K562 (cell line): Measurements from ENCODE around the gene ABT1. TPM values are rescaled to one million over a fixed set of nuclear protein-coding genes. Genes with fewer than 3 reads are reported as not detected.

Experiments used
- ESRRA ChIP-seq: fragments of 450-650 bp; IDR thresholded peaks from 2 replicates; pipeline ENCODE4 v1.6.1; 2014; ENCODE audit warnings: low read depth, mild to moderate bottlenecking, moderate library complexity, borderline replicate concordance
- FOXK2 ChIP-seq, 2 experiments: fragments of 450-650 bp; IDR thresholded peaks in 1 of 2; conservative IDR thresholded peaks in 1 of 2; 2 replicates each; pipeline ENCODE4 v1.6.1; 2016; ENCODE audit warnings: low read depth in 2 of 2, mild to moderate bottlenecking in 1 of 2
- GTF2A2 ChIP-seq: IDR thresholded peaks from 2 replicates; pipeline ENCODE4 v1.6.1; 2016; ENCODE audit warnings: mild to moderate bottlenecking, missing genetic modification characterization, missing compliant biosample characterization
- HDAC3 ChIP-seq: fragments of 450-650 bp; IDR thresholded peaks from 2 replicates; pipeline ENCODE4 v1.6.1; 2018; ENCODE audit warnings: borderline replicate concordance, mild to moderate bottlenecking, moderate library complexity; ENCODE audit not compliant: partially characterized antibody
- HIVEP1 ChIP-seq: fragments of 250-450 bp; sonication (Bioruptor Pico); IDR thresholded peaks from 2 replicates; pipeline ENCODE4 v1.4.0; 2020; ENCODE audit warnings: mild to moderate bottlenecking
- HMGN3 ChIP-seq: IDR thresholded peaks from 2 replicates; pipeline ENCODE4 v1.6.1; 2011; ENCODE audit warnings: borderline replicate concordance, low read depth, mild to moderate bottlenecking, mixed read lengths, low read length; ENCODE audit not compliant: insufficient read length; ENCODE audit errors: extremely low read depth
- L3MBTL2 ChIP-seq: fragments of 450-650 bp; IDR thresholded peaks from 2 replicates; pipeline ENCODE4 v1.6.1; 2016; ENCODE audit warnings: mild to moderate bottlenecking, moderate library complexity
- MED1 ChIP-seq: sonication (generic); formaldehyde crosslinking; IDR thresholded peaks from 2 replicates; pipeline ENCODE4 v1.8.1; 2023; ENCODE audit warnings: missing genetic modification reagents, borderline replicate concordance
- MYBL2 ChIP-seq, 2 experiments: fragments of 450-650 bp in 1 of 2; sonication (generic) in 1 of 2; formaldehyde crosslinking in 1 of 2; IDR thresholded peaks; 2 replicates each; pipeline versions ENCODE4 v1.6.1 to v1.8.1; 2017 to 2022; ENCODE audit warnings: borderline replicate concordance in 1 of 2, inconsistent platforms in 1 of 2, low read depth in 1 of 2, mild to moderate bottlenecking in 1 of 2, missing genetic modification reagents in 1 of 2, moderate library complexity in 1 of 2
- NELFE ChIP-seq: IDR thresholded peaks from 2 replicates; pipeline ENCODE4 v1.6.1; 2011; ENCODE audit warnings: mild to moderate bottlenecking; ENCODE audit not compliant: insufficient read depth, insufficient read length
- PHF20 ChIP-seq: fragments of 450-650 bp; IDR thresholded peaks from 2 replicates; pipeline ENCODE4 v1.6.1; 2018; ENCODE audit not compliant: partially characterized antibody
- POLR2G ChIP-seq: fragments of 200-400 bp; formaldehyde crosslinking; IDR thresholded peaks from 2 replicates; pipeline ENCODE4 v1.6.1; 2017; ENCODE audit warnings: low read depth, mild to moderate bottlenecking, antibody characterized with exemption, low read length, moderate library complexity
- RBM25 ChIP-seq: fragments of 200-400 bp; formaldehyde crosslinking; IDR thresholded peaks from 2 replicates; pipeline ENCODE4 v1.6.1; 2018; ENCODE audit warnings: low read length, low read depth, moderate library complexity; ENCODE audit not compliant: severe bottlenecking
- SMAD1 ChIP-seq: fragments of 150-350 bp; IDR thresholded peaks from 2 replicates; pipeline ENCODE4 v1.6.1; 2014; ENCODE audit warnings: low read length, low read depth; ENCODE audit not compliant: partially characterized antibody
- SP1 ChIP-seq: sonication (generic); formaldehyde crosslinking; IDR thresholded peaks from 2 replicates; pipeline ENCODE4 v1.8.1; 2022; ENCODE audit warnings: mild to moderate bottlenecking, missing genetic modification reagents
- SRF ChIP-seq, 2 experiments: fragments of 250-450, 450-650 bp in 1 of 2; sonication (Bioruptor Pico) in 1 of 2; sonication (generic) in 1 of 2; formaldehyde crosslinking; IDR thresholded peaks; 2 replicates each; pipeline versions ENCODE4 v1.5.0 to v1.5.1; 2020 to 2022; ENCODE audit warnings: mild to moderate bottlenecking in 1 of 2, missing genetic modification reagents in 1 of 2
- TBL1XR1 ChIP-seq, 2 experiments: IDR thresholded peaks; 2 replicates each; pipeline ENCODE4 v1.6.1; 2012; ENCODE audit warnings: improper control_type of control experiment in 2 of 2, low read length in 2 of 2, mild to moderate bottlenecking in 1 of 2
- WHSC1 ChIP-seq: IDR thresholded peaks from one replicate; pipeline ENCODE4 v1.6.1; 2012; ENCODE audit warnings: low read length, control low read depth, inconsistent platforms
- ZNF12 ChIP-seq: sonication (generic); formaldehyde crosslinking; IDR thresholded peaks from 2 replicates; pipeline ENCODE4 v1.4.0; 2020; ENCODE audit warnings: mild to moderate bottlenecking, missing genetic modification reagents
- ZNF57 ChIP-seq: fragments of 450-650 bp; formaldehyde crosslinking; IDR thresholded peaks from 2 replicates; pipeline ENCODE4 v1.4.0; 2020; ENCODE audit warnings: mild to moderate bottlenecking, moderate library complexity
- ZNF717 ChIP-seq: fragments of 250-450 bp; sonication (Bioruptor Pico); IDR thresholded peaks from 2 replicates; pipeline ENCODE4 v1.5.0; 2021
- polyA plus RNA-seq, 8 experiments: library from polyadenylated mRNA; depleted of rRNA in 4 of 8; stranded (reverse) in 5 of 8; unstranded in 3 of 8; fragments of >200 nt; fragmentation: Nextera tagmentation in 2 of 8; fragmentation: Illumina TruSeq in 1 of 8; extraction: Ambion mirVana in 2 of 8; extraction: Trizol in 1 of 8; gene quantifications; 2 replicates each; pipeline versions ENCODE4 v1.2.1 to v1.2.3, GENCODE V29; 2011 to 2014; ENCODE audit warnings: inconsistent platforms in 1 of 8, missing spikeins in 1 of 8
- total RNA-seq, 7 experiments: library from RNA; depleted of rRNA in 6 of 7; stranded (reverse); fragments of >200 nt in 6 of 7; fragmentation: Illumina TruSeq in 2 of 7; extraction: Trizol in 2 of 7; gene quantifications; 2 replicates each; pipeline versions ENCODE4 v1.2.1 to v1.2.3, GENCODE V29; 2011 to 2021; ENCODE audit warnings: low replicate concordance in 1 of 7
- TF ChIP-seq, protein P1 (sequence below): sonication (generic); formaldehyde crosslinking; IDR thresholded peaks from 2 replicates; pipeline ENCODE4 v1.8.0; 2022; ENCODE audit warnings: mild to moderate bottlenecking, missing genetic modification reagents
- TF ChIP-seq, protein P2 (sequence below): fragments of 250-450 bp; sonication (Bioruptor Pico); IDR thresholded peaks from 2 replicates; pipeline ENCODE4 v1.4.0; 2020
- TF ChIP-seq, protein P3 (sequence below): sonication (generic); formaldehyde crosslinking; IDR thresholded peaks from 2 replicates; pipeline ENCODE4 v1.8.1; 2023; ENCODE audit warnings: mild to moderate bottlenecking, missing genetic modification reagents
- TF ChIP-seq, protein P4 (sequence below): fragments of 250-450 bp; sonication (Bioruptor Pico); IDR thresholded peaks from 2 replicates; pipeline ENCODE4 v1.5.0; 2020; ENCODE audit warnings: mild to moderate bottlenecking

The ABT1 gene
- total and polyA plus RNA-seq, 9 of the 15 experiments (the other 6 are each of a cell fraction or from before 2014, with no cell fraction given) = 8.8 to 52.7 (median 40.7) TPM

DNA sequence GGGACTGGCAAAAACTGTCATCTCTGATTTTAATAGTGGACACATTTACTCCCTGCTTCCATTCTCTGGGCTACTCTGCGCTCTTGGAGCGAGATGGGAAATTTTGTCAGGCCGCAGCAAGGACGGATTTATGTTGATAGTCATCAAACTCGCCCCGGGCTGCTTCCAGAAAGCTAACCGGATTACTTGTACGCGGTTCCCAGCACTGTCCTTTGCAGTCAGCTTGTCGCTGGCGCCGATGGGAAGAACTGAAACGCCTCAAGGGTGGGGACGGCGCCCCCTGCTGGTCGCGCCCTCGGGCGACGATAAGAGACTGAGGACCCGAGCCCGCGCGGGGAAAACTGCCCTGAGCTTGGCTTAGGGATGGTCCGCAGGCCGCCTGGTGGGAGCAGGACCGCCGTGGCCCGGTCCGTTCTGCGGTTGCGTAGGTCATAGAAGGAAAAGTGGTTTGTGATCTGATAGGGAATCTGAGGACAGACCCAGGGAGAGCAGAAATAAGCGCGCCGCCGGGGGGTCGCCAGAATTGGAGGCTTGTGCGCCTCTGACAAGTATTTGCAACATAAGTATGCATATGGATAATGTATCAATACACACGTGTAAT is 984 bp upstream of the ABT1 start (continued):
- TF ChIP-seq, protein P1, sequence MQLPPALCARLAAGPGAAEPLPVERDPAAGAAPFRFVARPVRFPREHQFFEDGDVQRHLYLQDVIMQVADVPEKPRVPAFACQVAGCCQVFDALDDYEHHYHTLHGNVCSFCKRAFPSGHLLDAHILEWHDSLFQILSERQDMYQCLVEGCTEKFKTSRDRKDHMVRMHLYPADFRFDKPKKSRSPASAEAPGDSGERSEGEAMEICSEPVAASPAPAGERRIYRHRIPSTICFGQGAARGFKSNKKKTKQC (CRISPR knock-in tag) = no peak
- TF ChIP-seq L3MBTL2 (peak; percentile 68; the same call in 1 of the 2 replicates), ESRRA (peak; percentile 87), WHSC1 (no peak), TBL1XR1 (IDR thresholded peaks at IDR 0.05; ENCODE audit: low read length in 2 of 2) (peak in 1 of 2 experiments; percentile 84; a peak in 3 of 4 replicates), GTF2A2 (tag) (no peak), MED1 (CRISPR knock-in tag) (no peak), SRF (CRISPR knock-in tag; IDR thresholded peaks at IDR 0.05) (peak in 1 of 2 experiments; percentile 80; a peak in 2 of 4 replicates), NELFE (no peak), SMAD1 (peak; percentile 60), HMGN3 (peak; percentile 89), ZNF717 (CRISPR knock-in tag) (no peak), POLR2G (peak; percentile 87), PHF20 (peak; percentile 50), HIVEP1 (no peak), RBM25 (no peak), ZNF12 (CRISPR knock-in tag) (no peak), SP1 (CRISPR knock-in tag) (peak; percentile 80), MYBL2 (IDR thresholded peaks at IDR 0.05; ENCODE audit: low read depth) (no peak; the same call in 1 of the 2 replicates), MYBL2 (CRISPR knock-in tag; IDR thresholded peaks at IDR 0.05; ENCODE audit: borderline replicate concordance) (no peak), HDAC3 (no peak), ZNF57 (no peak), FOXK2 (conservative IDR thresholded peaks at IDR 0.05 in 1 of 2, IDR thresholded peaks at IDR 0.05 in 1 of 2; ENCODE audit: low read depth in 2 of 2) (no peak)
- TF ChIP-seq, protein P2, sequence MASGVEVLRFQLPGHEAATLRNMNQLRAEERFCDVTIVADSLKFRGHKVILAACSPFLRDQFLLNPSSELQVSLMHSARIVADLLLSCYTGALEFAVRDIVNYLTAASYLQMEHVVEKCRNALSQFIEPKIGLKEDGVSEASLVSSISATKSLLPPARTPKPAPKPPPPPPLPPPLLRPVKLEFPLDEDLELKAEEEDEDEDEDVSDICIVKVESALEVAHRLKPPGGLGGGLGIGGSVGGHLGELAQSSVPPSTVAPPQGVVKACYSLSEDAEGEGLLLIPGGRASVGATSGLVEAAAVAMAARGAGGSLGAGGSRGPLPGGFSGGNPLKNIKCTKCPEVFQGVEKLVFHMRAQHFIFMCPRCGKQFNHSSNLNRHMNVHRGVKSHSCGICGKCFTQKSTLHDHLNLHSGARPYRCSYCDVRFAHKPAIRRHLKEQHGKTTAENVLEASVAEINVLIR (CRISPR knock-in tag) = no peak
- TF ChIP-seq, protein P3, sequence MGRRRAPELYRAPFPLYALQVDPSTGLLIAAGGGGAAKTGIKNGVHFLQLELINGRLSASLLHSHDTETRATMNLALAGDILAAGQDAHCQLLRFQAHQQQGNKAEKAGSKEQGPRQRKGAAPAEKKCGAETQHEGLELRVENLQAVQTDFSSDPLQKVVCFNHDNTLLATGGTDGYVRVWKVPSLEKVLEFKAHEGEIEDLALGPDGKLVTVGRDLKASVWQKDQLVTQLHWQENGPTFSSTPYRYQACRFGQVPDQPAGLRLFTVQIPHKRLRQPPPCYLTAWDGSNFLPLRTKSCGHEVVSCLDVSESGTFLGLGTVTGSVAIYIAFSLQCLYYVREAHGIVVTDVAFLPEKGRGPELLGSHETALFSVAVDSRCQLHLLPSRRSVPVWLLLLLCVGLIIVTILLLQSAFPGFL = no peak; the same call in 1 of the 2 replicates
- TF ChIP-seq, protein P4, sequence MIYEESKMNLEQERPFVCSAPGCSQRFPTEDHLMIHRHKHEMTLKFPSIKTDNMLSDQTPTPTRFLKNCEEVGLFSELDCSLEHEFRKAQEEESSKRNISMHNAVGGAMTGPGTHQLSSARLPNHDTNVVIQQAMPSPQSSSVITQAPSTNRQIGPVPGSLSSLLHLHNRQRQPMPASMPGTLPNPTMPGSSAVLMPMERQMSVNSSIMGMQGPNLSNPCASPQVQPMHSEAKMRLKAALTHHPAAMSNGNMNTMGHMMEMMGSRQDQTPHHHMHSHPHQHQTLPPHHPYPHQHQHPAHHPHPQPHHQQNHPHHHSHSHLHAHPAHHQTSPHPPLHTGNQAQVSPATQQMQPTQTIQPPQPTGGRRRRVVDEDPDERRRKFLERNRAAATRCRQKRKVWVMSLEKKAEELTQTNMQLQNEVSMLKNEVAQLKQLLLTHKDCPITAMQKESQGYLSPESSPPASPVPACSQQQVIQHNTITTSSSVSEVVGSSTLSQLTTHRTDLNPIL (CRISPR knock-in tag) = no peak
